ENCODE data around the gene LPAR3.

Gene LPAR3

DNA sequence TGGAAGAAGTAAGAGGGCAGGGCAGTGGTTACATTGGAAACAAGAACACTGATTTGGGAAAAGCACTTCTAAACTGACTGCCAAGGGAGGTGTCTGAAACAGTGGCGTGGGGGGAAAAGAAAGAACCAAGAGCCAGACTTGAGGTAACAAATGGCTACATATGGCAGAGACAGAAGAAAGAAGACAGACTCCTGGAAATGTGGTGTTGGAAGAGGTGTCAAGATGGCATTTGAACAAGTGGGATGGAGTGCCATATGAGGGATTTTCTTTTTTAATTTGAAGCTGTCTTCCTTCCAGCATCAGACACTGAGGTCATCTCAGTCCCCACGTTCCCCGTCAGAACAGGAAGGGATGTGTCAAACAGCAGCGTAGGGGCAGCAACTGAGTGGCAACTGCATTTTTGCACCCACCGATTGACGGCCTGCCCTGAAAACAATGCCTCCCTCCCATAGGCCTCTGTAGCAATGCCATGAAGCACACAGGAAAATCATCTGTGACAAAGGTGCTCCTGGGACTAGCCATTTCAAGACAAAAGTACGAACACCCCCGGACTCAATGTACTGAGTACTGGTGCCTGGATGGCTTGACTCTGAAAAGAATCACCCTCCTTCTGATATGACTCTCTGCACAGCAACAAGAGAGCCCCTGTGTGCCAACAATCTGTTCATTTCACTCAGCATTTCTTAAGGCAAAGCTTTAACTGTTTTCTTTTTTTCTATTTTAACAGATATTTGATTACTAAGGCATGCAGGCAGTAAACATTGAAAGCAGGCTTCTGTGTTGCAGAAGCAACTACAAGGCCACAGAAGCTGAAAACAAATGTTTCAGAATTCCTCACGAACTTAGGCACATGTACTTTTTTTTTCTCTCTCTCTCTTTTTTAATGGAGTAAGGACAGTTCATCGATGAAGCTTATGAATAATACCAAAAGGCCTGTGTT lies 37.0 kb downstream of the LPAR3 start:
- DNase-seq, result no peak

DNA sequence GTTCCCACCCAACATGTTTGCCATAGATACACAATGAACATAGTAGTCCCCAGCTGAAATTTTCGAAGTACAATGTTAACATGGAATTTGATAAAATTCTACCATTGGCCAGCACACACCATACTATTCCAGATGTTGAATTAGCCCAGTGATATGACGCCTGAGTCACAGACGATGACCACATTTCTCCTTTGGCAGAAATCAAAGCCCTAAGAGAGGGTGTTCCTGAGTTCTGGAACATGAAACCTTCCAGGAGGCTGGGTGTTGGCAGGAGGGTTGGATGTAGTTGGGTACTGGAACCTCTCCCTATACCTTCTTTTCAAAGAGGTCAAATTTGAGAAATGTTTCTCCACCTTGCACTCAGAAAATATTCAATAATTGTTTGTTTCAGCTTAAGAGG lies 37.8 kb downstream of the LPAR3 start:
- no peak for DNase-seq

DNA sequence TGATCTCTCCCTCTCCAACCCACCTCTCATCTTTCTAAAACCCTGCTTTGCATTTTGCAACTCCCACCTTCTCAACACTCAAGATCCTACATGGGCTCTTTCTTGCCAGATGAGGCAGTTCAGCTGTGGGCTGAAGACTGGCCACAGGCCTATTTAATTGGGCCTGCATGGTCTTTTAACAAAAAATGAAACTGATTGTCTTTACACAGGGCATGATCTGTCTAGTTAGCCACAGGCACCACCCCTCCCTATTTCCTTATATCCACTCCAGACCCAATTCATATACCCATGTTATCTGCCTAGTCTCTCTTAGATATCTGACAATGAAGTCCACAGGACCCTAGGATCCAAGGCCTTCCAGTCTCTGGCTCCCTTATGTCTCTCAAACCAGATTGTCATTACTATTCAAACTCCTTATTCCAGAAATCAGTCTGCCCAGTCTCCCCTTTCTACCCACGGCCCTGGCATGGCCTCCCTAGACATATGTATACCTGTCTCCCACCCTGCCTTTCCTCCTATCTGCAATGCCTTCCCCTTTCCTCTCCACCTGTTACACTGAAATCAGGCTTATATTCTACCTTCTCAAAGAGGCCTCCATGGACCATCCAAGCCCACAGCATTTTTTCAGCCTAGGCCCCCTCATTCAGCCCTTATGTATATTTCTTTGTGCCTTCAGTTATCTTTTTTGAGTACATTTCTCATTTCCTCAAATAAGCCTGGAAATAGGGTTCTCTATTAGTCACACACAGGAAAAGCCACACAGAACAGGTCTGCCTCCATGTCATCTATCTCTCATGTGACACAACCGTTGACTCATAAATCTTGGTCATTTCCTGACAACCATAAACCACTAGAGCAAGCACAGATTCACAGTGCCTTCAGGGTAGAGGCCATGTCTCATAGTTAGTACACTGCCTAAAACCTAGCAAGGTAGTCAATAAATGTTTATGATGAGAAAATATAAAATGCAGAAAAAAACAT lies 39.0 kb downstream of the LPAR3 start:
- no peak for DNase-seq

DNA sequence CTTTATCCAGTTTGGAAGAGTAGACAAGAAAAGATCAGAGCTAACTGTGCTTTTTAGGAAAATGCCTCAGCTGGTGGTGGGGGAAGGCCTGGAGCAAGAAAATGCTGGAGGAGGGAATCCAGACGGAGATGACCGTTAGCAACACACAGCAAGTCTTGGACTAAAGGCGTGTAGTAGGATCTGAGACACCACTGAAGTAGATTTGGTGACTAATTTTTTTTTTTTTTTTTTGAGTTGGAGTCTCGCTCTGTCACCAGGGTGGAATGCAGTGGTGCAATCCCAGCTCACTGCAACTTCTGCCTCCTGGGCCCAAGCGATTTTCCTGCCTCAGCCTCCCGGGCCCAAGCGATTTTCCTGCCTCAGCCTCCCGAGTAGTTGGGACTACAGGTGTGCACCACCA lies 41.2 kb downstream of the LPAR3 start:
- DNase-seq, result no peak

DNA sequence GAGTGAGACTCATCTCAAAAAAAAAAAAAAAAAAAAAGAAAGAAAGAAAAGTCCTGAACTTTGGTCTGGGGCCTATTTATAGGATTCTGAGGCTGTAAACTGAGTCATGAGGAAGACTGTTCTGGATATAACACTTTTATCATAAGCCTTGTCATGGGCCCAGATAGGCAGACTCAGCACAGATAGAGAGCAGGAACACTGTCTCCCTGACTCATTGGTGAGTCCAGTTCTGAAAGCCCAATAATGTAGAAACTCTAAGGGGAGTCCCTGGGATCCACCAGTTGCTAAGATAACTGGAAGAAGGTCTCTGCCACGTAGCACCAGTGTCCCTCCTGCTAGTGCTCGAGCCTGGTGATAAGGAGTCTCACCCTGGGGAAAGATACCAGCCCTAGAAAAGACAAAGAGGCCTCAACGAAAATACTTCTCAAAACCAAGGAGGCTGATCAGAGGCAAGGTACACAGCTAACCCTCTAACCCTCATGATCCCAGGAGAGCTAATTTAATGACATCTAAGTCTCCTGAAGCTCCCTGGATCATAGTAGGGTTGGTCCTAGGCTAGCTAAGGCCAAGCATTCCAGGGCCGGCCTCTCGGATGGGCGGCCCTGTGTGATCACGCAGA lies 43.5 kb downstream of the LPAR3 start:
- no peak for DNase-seq

DNA sequence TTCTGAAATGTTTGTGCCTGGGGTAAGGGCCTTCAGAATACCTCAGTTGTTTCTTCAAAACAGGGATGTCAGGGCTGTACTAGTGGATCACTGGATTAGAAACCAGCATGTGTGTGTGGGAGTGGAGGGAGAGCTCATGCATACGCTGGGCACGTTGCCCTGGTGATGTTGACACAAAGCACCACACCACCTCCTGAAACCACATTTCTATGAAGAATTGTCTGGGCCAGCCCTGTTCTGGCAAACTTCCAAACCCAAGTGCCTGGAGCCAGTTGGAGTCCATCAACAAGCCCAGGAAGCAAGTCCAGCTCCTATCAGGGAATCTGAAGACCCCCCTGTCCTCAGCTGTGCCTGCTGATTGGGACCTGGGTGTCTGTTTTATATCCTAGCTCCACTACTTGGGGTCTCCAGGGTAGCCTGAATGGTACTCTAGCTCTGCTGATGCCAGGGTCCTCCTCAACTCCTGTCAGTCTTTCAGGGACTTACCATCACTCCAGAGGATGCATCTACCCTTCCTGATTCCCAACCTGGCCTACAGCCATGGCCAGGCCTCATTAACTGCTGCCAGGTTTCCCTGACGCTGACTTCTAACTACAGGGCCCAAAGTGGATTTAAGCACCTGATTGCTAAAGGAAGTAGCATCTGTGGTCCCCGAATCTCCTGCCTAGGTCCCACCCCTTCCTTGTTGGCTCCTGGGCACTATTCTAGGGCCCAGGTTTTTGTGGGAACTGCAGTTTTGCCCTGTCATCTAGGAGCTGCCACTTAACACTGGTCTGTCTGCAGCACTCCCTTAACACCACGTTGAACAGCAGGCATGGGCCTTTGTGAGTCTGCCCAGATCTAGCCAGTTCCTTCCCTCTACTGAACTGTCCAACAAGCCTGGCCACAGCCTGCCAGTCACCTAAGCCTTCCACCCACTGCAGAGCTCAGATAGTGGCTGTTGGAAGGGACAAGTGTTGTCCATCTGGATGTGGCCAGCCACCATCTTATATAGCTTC lies 45.5 kb downstream of the LPAR3 start:
- peak; percentile 96 for DNase-seq

DNA sequence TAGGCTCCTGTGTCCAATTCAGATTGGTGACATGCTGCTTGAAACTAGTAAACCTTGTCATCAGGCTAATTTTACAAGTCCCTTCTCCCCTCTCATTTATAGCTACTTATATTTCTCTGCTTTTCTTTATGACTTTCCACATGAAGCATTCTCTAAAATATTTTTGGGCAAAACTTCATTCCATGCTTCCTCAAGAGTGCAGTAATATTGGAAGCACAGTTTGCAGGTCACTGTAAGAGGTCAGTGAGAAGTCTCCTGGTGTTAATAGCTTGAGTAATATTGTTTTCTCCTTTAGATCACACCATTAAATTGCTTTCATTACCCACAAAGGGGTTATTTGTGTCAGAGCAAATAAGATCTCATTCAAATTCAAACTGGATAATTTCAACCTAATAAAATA lies 46.6 kb downstream of the LPAR3 start:
- DNase-seq, result no peak

DNA sequence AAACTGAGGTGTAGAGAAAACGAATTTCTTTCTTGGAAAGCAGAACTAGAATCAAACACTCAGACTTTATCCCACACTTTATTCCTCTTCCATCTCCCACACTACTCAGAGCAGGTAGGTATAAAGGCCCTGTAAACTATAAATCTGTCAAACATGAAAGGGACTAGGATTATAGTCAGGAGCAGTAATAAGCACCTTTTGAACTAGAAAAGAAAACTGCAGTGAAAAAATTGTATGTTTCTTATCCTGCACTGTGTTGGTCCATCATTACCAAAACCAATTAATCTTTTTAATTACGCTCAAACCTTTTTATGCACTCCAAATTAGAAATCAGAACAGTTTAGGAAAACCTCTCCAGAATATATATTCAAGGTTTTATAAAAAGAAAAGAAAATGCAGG lies 47.6 kb downstream of the LPAR3 start:
- DNase-seq, result no peak

DNA sequence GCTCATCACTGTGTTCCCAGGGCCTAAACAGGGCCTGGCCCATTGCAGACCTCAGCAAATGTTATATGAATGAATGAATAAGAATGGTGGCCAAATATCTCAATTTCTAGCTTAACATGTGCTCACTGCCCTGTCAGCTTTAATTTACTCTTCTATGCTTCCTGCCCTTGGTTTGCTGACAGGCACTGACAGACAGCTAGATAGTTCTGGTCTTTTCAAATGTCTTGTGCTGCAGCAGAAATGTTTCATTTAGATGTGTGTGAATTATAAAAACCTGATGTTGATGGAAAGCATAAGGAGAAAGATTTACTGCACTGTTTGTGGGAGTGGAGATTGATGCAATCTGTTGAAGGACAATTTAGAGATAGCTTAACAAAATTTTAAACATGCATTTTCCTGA lies 48.9 kb downstream of the LPAR3 start:
- DNase-seq, result no peak

DNA sequence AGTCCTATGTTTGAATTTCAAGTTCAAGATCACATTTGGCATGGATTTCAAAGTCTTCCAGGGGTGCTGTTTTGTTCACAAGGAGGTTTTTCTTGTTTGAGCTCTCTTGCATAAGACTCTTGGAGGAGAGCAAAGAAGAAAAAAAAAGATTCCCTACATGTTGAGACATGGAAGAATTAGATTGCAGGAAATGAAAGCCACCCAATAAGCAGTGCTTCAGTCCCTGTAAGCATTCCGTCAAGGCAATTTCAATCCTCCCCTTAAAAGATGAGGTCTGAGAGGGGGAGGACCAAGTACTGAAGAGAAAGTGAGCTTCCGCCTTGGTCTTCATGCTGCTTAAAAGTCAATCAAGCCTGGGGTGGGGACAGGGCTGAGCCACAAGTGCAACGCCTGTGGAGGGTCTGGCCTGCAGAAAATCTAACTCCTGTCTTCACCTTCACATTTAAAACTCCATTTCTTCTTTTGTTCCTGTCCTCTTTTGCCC lies 50.2 kb downstream of the LPAR3 start:
- DNase-seq, result no peak

DNA sequence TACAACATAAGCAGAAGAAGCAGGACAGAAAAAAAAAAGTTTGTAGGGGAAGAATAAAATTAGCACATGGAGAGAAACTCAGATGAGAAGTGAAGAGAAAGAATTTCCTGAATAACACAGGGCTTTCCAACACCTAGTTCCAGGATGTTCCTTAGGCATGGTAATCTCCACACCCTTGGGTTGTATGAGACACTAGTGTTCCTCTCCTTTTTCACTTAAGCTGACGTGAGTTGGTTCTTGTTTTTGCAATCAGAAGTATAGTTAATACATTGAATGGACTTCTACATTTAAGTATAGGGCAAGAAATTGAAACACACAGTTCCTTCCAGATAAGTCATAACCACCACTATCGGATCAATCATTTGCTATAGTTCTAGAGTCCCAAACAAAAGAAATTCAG lies 51.0 kb downstream of the LPAR3 start:
- no peak for DNase-seq

DNA sequence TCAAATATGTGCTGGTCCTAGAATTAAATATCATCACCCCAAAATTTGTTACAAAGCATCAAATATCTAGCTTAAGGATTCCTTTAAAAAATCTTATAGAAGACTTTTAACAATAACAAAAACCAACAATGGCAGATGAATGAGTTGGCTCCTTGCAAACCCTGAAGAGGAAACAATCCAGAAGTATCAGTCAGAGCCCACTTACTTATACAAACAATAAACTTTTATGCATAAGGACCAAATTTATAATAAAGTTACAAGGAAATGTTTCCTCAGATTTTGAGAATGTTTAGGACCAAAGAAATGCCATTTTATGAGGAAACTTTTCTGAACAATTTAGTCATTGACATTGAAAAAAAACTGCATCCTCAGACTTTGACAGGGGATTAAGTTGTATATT lies 52.7 kb downstream of the LPAR3 start:
- no peak for DNase-seq

DNA sequence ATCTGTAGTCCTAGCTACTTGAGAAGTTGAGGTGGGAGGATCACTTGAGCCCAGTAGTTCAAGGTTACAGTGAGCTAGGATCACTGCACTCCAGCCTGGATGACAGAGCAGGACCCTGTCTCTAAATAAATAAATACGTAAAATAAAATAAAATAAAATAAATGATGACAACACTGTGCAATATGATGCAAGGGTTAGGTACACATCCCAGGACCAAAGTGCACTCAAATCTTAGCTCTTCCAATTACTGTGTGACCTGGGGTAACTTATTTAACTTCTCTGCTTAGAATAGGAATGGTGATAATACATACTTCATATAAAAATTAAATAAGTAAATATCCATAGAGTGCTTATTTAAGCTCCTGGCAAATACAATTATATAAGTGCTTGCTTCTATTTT lies 53.5 kb downstream of the LPAR3 start:
- no peak for DNase-seq

DNA sequence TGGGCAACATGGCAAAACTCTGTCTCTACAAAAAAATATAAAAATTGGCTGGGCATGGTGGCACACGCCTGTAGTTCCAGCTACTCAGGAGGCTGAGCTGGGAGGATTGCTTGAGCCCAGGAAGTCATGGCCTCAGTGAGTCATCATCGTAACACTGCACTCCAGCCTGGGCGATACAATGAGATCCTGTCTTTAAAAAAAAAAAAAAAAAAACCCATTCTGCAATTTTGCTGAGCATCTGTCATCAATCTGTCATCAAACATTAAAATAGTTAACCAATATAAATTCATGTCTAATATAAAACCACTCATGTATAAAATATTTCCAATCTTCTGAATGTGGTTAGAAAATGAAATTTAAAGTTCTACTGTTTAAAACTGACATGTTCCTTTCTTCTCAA lies 56.9 kb downstream of the LPAR3 start:
- peak; percentile 31 for DNase-seq

DNA sequence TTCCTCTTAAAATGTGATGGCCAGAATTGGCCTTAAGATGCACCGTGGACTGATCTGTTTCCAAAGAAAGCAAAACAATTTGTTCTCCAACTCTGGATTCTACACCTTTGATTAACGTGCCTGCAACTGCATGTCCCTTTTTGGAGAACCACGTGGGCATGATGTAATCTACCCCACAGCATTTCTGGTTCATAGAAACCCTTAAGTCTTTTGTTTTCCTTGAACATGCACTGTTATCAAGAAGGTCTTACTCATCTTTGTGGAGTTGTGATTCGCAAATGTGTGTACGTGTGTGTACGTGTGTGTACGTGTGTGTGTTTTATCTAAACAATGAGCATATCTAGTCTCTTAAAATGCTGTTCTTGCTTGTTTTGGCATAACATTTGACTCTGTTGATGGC lies 57.8 kb downstream of the LPAR3 start:
- no peak for DNase-seq

DNA sequence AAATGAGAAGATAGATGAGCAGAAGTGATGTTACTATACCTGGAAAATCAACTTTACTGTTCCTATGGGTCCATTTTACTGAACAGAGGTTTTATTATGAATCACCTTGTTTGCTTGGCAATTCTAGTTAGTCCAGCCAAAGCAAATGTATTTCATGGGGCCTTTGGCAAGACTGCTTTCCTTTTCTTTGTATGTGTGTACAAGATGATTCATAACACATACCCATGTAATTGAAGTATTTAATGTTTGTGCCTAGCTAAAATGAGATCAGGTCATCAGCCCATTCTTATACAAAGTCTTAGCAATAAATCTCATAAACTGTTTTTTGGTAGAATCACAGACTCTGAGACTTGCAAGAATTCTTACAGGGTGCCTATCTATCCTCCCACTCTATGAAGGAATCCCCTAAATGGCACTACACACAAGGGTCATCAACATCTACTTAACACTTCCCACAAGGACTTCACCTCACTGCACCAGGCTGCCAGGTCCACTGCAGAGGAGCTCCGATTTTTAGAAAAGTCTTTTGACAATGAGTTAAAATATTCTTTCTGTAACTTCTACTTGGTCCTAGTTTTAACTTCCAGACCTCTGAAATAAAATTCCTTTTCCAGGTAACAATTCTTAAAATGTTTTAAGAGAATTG lies 58.5 kb downstream of the LPAR3 start:
- DNase-seq, result peak; percentile 44

DNA sequence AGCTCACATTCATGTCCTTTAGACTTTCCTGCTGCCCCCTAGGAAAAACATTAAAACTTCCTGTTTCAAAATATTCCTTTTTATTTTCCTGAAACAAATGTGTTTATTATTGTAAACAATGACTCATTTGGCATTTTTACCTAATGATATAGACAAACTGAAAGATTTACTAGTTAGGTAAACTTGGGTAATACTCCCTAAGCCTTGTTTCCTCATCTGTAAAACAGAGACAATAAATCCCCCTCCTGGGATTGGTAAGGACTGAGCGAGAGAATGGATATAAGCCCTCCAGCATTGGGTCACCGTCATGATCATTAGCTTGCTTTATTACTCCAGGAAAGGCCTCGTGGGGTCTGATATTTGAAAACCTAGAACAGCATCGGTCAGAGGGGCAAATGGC lies 59.8 kb downstream of the LPAR3 start:
- DNase-seq, result no peak

DNA sequence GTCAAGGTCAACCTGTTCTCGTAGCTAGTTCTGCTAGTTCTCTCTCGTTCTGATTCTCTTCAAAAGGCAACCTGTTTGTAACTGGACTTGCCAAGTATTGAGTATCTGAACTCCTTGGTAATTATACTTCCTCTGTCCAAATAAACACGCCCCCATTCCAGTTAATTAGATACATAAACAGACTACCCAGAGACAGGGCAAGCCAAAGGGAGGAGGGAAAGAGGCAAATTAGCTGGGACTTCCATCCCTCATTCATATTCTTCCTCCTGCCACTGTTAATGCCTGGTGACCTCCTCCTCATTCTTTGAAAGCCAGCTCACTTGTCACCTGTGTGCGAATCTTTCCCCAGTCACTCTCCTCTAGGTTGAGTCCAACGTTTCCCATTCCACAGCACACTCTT lies 62.9 kb downstream of the LPAR3 start:
- DNase-seq, result no peak

DNA sequence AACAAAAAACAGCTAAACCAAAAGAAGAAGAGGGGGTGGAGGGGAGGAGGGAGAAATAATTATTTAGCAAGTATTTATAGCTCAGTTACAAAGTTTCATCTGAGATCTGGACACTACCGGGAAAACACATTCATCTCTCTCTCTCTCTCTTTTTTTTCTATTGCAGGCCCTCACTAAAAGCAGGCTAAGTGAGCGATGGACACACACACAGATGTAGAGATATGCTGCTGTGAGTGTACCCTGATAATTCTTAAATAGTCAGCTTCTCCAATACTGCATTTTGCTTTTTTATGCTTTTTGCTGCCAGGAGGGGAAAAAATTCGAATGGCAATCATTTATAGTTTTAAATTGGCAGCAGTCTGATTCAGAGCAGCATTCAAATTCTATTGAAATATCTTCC lies 65.0 kb downstream of the LPAR3 start:
- no peak for DNase-seq

DNA sequence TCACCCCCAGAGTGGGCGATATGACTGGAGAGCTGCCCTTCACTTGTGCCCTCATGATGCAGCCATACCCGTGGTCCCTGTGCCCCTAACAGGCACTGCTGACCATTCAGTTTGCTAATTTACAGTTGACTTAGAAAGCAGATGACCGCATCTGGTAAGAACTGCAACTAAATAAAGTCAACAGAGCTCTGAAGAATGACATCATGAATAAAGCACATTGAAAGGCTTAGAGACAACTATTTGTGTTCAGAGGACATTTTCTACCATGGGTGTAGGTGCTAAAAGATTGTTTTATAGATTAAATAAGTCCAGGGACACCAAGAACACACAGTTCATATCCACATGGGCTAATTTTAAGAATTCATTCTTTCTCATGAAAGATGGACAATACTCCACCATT lies 65.5 kb downstream of the LPAR3 start:
- no peak for DNase-seq

DNA sequence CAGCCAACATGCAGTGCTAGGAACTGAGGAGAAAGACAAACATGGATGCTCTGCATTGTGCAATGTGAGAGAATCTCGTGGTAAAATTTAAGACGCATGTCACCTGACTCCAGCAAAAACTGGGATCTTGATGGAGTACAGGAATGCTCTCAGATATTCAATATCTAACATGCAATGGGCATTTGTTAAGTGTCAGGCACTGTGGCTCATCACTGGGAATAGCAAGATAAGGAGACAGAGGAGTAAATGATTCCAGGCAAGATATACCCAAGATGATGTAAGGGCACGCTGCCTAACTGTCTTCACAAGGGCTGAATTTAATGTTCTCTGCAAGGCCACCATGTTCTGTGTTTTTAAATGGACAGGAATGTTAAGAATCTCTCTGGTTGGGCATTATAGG lies 67.8 kb downstream of the LPAR3 start:
- no peak for DNase-seq

Data from NCI-H446 treated with DMSO at 0.1 percent for 48 hours (cell line).